GM04503 (cell line): ENCODE results near the gene SLC35B2.
"Not testable (repeated sequence)": the region's sequence is repeated elsewhere in the genome, so short reads cannot be mapped to it uniquely, and the experiment has no call there.

Source experiments
- DNase-seq: peaks from one replicate; pipeline ENCODE4 v3.0.0-alpha.2; 2012; ENCODE audit warnings: low read depth

SLC35B2 gene

DNA sequence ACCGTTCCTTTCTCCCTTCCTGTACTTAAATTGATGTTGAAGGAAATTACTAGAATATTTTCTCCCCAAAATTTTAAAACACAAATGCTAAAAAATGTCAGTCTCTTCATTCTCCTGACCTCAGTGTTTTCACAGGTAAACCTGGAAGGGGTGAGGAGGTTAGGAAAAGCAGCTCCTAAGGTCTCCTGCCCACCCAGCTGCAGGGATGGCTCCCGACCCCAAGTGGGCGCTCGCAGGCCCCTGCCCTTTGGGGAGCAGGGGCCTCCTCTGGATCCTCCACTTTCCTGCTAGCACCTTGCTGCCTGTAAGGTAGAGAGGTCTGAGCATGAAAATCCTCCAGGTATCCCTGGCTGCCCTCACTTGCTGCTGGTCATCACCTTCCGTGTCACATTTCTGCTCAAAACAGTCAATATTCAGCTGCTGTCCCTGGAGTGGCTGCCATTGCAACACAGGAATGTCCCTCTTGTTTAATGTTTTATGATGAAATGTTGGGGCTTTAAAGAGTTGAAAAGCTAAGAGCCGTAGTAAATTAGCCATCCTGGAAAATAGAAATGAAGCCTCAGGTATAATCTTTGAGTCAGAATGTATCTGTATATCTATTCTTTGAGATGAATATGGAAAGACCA, 21.3 kb downstream of the SLC35B2 start:
- DNase-seq, result no peak

DNA sequence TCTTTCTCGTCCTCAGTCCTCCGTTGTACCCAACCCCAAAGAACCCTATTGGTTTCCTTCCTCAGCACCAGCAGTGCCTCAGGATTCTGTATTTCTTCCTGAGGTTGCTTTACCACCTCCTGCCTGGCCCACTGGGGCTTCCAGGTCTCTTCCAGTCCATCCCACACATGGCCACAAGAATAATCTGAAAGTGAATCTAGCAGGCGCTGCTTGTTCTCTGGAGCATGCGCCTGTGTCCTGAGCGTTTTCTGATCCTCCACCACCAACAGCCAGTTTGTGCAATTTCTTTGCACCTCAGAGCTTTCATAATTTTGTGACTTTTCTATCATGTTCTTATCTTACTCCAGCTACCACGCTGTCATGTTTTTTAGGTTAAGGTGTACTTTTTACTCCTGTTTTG, 22.1 kb downstream of the SLC35B2 start:
- DNase-seq, result no peak

DNA sequence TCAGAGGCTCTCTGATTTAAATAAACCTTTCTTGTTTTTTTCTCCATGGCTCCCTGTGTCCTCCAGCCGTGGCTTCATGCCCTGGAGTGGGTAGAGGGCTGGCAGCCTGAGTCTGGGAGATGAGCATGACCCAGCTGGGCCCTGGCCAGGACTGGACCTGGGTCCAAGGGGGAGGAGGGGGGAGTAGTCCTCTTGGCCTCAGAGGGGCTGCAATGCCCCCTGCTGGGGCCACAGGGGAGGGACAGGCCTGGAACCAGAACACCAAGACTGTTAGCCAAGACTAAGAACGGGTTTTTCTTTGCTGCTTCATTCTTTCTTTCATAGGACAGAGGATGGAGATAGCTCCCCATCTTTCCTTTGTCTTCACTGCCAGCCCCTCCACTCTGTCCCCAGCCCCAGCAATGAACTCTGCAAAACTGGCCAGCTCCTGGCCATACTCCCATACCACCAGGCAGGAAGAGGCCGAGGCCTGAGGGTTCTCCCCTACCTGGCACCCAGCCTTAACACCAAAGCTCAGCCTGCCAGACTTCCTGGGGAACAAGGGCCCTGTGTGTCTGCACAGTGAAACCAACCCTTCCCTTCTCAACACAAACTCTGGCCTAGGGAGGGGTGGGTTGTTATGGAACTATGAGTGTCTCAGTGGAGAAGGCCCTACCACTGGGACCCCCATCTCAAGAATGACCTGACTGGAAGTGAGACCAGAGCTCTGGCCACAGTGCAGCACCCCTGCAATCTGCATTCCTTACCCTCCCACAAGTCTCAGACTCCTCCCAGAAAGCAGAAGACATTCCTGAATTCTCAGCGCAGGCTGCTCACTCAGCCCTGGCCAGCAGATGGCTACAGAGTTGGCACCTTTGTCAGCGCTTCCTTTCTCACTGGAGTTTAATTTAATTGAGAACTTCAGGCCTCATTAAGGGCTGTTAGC, 23.0 kb downstream of the SLC35B2 start:
- DNase-seq, result peak; percentile 38

DNA sequence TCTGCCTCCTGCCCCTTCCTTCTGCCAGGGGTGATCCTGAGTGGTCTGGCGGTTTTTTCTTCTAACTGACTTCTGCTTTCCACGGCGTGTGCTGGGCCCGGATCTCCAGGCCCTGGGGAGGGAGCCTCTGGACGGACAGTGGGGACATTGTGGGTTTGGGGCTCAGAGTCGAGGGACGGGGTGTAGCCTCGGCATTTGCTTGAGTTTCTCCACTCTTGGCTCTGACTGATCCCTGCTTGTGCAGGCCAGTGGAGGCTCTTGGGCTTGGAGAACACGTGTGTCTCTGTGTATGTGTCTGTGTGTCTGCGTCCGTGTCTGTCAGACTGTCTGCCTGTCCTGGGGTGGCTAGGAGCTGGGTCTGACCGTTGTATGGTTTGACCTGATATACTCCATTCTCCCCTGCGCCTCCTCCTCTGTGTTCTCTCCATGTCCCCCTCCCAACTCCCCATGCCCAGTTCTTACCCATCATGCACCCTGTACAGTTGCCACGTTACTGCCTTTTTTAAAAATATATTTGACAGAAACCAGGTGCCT, 23.7 kb downstream of the SLC35B2 start:
- no peak for DNase-seq

DNA sequence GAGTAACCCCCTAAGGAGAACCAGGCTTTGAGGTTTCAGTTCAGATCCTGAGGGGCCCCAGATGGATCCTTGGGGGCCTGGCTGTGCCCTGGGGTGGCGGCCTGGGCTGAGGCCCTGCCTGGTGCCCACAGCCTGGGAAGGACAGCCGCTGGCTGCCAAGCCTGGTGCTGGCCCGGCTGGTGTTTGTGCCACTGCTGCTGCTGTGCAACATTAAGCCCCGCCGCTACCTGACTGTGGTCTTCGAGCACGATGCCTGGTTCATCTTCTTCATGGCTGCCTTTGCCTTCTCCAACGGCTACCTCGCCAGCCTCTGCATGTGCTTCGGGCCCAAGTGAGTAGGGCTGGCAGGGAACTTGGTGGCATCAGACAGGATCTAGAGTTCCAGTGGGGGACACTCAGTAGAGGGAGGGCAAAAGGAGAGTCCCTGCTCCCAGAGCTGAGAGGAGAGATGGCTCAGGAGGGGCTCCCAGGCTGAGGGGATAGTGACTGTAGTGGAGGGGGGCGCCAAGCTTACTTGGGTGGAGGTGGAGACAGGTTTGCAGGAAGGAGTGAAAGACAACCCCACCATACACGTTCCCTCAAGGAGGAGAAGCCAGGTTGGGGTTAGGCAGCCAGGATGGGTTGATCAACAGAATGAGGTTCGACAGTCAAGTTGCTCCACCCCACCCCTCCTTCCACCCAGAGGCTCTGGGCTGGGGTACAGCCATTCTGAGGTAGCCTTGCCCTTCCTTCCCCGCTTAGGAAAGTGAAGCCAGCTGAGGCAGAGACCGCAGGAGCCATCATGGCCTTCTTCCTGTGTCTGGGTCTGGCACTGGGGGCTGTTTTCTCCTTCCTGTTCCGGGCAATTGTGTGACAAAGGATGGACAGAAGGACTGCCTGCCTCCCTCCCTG, 24.4 kb downstream of the SLC35B2 start:
- DNase-seq, result no peak

DNA sequence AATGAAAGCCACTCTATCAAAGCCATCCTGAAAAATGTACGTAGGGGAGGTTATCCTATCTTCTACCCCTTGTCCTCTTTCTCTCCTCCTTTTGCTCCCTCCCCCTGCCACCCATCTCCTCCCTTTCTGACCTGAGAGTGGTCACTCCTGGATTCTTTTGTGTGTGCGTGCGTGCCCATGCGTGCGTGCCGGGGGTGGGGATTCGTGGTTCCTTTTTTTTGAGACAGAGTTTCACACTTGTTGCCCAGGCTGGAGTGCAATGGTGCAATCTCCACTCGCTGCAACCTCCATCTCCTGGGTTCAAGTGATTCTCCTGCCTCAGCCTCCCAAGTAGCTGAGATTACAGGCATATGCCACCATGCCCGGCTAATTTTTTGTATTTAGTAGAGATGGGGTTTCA, 25.9 kb downstream of the SLC35B2 start:
- not testable (repeated sequence) for DNase-seq

DNA sequence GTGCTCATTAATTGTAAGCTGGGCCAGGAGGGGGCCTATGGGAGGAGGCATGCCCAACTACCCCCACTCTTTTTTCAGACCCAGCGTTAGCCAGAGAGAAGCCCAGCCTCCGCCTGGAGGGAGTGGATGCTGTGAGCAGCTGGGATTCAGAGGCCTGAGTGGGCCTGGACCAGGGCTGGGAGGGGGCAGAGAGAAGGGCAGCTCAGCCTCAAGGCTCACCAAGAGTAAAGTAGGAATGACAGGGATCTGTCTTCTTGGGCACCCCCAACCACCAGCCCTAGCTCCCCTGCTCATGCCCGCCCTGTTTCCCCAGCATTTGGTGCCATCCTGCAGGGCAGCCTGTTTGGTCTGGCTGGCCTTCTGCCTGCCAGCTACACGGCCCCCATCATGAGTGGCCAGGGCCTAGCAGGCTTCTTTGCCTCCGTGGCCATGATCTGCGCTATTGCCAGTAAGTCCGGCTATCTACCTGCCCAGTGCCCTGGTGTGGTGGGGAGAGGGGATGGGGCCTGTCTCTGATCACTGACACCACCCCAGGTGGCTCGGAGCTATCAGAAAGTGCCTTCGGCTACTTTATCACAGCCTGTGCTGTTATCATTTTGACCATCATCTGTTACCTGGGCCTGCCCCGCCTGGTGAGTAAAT, 27.2 kb downstream of the SLC35B2 start:
- no peak for DNase-seq

DNA sequence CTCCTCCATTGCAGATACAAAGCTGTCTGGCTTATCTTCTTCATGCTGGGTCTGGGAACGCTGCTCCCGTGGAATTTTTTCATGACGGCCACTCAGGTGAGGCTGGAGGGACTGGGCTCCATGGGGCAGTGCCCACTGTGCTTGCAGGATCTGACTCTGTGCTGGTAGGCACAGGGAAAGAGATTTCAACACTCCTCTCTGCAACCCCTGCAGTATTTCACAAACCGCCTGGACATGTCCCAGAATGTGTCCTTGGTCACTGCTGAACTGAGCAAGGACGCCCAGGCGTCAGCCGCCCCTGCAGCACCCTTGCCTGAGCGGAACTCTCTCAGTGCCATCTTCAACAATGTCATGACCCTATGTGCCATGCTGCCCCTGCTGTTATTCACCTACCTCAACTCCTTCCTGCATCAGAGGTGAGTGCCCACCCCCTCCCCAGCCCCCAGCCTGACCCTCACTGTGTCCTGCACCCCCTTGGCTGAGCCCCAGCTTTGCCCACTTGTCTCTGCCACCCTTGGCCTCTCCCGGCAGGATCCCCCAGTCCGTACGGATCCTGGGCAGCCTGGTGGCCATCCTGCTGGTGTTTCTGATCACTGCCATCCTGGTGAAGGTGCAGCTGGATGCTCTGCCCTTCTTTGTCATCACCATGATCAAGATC, 27.8 kb downstream of the SLC35B2 start:
- DNase-seq, result no peak

DNA sequence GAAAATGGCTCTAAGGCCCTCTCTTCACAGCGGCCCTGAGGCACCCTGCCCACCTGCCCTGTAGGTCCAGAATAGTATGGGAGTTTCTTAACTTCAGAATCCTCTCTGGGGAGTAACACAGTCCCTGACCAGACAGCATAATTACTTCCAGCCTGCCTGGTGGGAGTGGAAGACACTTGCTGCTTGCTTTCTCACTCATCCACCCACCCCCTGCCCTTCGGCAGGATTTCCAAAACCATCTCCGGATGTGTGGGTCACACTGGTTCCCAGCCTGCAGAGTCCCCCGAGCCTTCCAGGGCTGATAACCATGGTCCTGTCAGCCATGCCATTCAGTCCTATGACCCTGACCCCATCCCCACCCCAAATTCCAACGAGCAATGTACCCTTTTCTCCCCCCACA, 28.5 kb downstream of the SLC35B2 start:
- no peak for DNase-seq

DNA sequence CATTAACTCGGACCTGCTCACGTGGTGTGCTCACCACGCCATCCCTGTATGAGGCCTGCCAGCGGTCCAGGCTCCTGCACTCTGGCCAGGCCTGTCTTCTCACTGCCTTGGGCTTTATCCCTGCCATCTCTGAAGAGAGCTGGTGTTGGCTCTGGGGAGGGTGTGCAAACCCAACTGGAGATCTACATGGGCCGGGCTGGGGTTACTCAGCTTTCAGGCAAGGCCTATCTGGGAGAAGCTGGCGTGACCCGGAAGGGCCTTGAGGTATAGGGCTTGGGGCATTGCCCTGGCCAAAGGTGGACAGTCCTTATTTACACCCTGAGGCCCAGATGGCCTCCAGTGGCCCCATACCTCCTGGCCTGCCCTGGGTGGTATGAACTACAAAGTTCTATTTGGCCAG, 28.9 kb downstream of the SLC35B2 start:
- no peak for DNase-seq

DNA sequence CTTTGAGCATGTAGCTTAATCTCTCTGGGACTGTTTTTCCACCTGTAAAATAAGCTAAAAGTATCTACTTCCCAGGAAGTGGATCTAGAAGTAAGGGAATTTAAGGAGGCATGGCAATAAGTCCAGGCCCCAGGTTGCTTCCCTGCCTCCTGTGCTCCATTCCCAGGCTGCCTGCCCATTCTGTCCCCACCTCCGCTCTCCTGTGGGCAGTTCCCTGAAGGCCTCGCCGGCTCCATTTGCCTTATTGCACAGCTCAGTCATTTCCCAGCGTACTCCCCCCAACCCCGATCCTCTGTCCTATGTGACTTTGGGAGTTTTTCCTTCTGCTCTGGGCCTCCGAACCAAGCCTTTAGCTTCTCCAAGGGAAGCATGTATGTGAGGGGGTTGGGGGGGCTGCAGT, 29.3 kb downstream of the SLC35B2 start:
- no peak for DNase-seq

DNA sequence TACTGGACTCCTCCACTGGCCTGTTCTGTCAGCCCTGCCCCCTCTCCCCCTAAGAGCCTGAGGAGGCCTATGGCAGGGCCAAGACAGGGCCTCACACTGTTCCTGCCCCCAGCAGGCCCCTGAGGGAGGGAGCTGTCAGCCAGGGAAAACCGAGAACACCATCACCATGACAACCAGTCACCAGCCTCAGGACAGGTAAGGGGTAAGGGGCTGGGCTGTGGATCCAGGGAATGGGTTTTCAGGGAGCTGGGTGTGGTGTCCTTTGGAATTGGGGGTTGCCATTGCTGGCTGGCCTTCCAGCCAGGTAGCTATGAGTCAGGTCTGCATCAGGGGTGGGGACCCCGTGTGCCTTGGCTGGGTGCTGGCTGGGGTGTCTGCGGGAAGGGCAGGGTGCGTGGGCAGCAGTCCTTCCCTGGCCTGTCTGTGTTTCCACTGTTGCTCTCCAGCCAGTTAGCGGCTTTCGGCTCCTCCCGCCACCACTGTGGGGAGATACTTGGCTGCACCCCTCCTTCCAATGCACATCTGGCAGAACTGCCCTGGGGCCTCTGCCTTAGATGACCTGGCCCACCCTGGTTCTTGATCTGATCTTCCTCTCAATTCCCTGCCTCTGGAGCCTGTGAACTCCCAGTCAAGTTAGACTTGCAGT, 30.1 kb downstream of the SLC35B2 start:
- no peak for DNase-seq

DNA sequence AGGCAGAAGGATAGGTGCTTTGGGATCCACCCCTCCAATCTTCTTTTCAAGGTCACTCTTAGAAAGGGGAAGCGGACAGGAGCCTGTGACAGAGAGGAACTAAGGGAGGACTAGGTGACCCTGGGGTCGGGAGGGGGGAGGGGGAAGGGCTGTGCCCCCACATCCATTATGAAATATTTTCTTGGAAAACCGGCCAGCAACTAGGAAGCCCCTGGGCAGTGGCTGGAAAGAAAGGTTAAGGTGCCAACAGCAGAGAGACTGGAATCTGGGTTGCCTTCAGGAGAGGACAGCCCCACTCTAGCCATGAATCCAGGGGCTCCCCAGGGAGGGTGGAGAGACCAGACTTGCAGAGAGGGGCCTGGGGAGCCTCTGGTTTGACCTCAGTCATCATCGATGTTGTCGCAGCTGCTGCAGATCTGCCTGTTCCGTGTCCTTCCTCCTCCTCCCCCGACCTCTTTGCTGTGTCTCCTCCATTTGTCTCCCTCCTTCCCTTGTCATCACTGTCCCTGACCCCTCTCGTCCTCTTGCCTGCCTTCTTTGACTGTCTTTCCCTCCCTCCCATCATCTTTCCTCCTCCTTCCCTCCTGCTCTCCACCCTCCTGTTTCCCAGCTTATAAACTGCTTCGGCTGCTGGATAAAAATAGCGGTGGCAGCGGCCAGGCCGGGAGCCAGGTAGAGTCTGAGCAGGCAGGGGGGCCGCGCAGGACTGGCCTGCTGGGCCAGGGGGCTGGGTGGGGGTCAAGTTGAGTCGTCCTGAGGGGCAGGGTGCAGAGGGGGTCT, 30.8 kb downstream of the SLC35B2 start:
- DNase-seq, result no peak

DNA sequence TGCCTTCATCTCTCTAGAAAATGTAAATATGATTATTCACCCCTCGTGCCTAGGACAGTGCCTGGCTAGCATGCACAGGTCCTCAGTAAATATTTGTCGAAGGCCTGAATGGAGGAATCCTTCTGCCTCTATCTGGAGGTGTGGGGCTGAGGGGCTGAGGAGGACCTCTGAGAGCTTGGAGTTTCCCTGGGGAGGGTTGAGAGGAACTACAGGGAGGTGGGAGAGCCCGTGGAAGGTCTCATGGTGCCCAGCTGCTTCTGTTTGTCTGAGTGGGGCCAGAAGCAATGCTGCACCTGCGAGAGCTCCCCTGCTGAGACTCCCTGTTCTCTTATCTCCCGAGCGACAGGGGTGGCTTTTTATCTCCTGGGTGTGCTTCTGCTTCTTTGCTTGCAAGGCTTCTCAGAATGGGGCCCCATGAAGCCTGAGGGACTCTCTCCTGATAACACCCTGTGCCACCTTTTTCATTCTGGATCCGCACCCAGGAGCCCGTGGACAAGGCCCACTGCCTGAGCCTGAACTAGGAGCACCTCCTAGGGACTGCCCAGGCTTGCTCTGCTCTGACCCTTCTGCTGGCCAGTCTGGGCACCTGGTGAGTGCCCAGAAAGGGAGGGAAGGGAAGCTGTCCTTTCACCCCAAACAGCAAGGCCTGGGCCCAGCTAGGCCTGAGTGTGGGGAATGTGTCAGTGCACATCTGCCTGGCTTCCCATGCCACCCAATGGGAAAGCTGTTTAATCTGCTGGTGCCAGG, 31.6 kb downstream of the SLC35B2 start:
- no peak for DNase-seq

DNA sequence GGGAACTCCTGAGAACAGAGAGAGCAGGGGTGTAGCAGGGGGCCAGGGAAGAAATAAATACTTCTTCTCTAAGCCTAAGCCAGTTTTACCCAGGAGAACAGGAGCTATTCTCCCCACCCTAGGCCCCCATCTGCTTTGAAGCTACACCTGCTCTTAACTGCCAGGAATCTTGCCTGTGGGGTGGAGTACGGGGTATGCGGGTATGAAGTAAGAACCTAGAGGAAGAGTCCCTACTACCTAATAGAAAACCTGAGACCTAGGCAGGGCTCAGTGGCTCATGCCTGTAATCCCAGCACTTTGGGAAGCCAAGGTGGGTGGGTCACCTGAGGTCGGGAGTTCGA, 32.4 kb downstream of the SLC35B2 start:
- no peak for DNase-seq

DNA sequence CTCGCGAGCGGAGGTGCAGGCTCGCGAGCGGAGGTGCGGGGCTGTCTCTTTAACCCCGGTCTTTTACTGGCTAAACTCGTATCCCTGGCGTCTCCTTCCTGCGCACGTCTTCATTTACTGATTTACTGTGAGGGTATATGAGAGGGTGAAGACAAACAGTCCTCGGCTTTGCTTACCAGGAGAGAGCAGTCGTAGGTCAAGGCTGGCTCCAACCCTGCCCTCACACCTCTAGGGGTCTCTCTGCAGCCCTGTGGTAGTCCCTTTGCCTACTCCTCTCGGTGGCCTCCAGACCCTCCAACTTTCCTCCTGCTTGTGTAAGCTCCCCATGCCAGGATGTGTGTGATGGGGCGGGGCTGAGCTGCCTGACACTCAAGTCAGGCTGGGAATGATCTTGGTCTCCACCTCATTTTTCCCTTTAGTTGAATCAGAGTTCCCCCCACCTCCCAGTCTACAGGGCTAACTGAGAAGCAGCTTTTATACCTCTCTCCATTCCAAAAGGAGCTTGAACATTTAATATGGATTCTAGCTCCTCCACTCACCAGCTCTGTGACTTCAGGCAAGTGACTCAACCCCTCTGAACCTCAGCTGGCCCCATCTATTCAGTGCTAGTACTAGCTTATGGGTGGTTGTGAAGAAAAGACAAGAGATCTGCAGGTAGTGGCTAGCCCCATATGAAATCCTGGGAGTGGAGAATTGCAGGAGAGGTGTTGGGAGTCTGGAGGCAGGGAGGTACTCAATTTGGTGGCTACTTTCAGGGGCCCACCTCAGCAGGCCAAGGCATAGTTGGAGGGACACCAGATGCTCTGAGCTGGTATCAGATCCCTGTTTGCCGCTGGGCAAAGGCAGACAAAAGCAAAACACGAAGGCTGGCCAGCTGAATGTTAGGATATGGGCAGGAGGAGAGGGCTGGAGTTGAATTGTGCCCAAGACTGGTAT, 33.0 kb downstream of the SLC35B2 start:
- DNase-seq, result no peak

DNA sequence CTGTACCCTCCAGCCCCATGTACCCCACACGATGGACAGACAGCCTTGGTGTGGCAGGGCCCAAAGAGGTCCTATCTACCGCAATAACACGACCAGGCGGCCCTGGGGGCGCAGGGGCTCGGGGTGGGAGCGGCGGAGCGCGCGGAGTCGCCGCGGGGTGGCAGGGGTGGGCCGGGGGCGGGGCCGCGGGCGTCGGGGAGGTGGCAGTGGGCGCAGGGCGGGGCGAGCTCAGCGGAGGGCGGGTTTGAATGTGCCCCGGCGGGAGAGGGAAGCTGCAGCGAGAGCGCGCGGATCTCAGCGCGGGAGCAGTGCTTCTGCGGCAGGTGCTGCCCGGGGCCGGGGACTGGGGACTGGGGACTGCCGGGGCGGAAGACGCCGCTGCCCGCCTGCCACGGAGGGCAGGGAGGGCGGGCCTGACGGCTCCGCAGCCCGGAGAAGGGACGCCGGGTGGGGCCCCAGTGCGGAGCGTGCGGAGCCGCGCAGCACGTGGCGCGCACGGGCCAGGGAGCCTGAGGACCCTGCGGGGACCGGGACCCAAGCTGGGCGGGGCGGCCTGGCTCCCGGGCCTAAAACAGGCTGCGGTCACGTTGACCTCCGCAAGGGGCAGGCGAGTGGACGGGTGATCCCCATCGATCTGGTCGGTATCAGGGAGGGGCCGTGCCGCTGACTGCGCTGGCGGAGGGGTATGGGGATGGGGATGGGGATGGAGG, 33.9 kb downstream of the SLC35B2 start, which contains the start of gene SLC29A1:
SLC29A1 (plus strand) TSS at position 277 of the 710 bp plus-strand sequence. CDS start 3,719 bp downstream, outside the sequence.
- DNase-seq, result no peak
